HG03066 (cell line): ENCODE results near the gene TGFB3.

Source experiments
- ATAC-seq: cut with Tn5 transposase; IDR thresholded peaks from one replicate; pipeline ENCODE4 v1.9.1; 2021; ENCODE audit warnings: low read depth; ENCODE audit not compliant: unreplicated experiment

TGFB3 gene

GRCh38 chr14:75910048-75910447 is 71.7 kb downstream of the TGFB3 start:
- no peak for ATAC-seq

DNA sequence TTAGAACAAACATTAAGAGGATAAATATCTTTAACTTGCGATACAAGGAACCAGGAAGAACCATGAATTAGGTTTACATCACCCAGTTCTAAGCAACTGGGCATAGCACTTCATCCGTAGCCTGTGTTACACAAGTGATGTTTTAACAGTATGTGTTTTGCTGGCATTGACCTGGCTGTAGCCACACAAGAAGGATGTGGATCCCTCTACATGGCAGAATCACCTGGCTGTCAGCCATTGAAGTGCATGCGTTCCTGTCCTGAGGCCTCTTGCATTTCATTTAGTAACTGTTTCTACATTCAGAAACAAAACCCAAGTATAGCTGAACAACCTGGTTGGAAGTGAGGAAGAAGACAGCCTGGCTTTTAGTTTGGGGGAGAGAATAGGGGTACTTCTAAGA is 72.2 kb downstream of the TGFB3 start:
- ATAC-seq: no peak
